HG02884 (cell line): ENCODE data around the gene IGFL3.
"Not testable (repeated sequence)": the region's sequence is repeated elsewhere in the genome, so short reads cannot be mapped to it uniquely, and the experiment has no call there.

Experiments used
- ATAC-seq: cut with Tn5 transposase; IDR thresholded peaks from one replicate; pipeline ENCODE4 v1.9.1; 2021; ENCODE audit warnings: mild to moderate bottlenecking, moderate library complexity; ENCODE audit not compliant: unreplicated experiment

Gene IGFL3

GRCh38 chr19:46126086-46126580, 1.6 kb upstream of the IGFL3 start:
- ATAC-seq: no peak

- ATAC-seq: no peak
Measured at GRCh38 chr19:46125447-46125846, 959 bp upstream of the IGFL3 start.

- ATAC-seq: no peak
Measured at GRCh38 chr19:46118136-46118535, 6.4 kb downstream of the IGFL3 start.

DNA sequence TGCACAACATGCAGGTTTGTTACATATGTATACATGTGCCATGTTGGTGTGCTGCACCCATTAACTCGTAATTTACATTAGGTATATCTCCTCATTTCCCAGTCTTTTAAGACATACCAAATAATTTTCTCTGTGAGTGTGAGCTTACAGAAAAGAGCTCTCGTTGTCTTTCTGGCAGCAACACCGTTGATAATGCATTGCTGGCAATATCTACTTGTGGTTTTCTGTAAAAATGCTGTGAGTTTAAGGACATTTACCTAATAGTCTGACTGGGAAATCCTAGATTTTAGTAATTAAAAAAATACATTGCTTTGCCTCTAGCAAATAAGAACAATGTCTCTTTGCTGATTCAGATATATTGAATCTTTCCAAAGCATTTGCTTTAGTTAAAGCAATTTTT, 8.4 kb downstream of the IGFL3 start:
- ATAC-seq: no peak

- no peak for ATAC-seq
Measured at GRCh38 chr19:46115396-46116106, 8.9 kb downstream of the IGFL3 start.

- no peak for ATAC-seq
Measured at GRCh38 chr19:46113726-46114125, 10.8 kb downstream of the IGFL3 start.

DNA sequence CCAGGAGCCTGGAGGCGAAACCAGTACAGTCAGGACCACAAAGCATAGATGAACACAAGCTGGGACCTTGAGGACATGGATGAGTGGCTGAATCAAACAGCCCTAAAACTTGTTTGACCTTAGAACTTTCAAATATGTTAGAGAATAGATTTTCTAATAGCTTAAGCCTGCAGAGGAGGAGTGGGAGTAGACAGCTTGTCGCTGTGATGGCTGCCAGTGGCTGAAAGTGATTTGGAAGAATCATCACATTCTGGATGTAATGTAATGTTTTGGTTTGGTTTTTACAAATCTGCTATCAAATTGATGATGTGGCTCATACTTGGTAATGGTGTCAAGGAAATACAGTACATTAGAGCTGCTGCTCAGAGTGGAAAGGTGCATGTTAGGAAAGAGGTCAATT, 12.0 kb downstream of the IGFL3 start:
- ATAC-seq: no peak

DNA sequence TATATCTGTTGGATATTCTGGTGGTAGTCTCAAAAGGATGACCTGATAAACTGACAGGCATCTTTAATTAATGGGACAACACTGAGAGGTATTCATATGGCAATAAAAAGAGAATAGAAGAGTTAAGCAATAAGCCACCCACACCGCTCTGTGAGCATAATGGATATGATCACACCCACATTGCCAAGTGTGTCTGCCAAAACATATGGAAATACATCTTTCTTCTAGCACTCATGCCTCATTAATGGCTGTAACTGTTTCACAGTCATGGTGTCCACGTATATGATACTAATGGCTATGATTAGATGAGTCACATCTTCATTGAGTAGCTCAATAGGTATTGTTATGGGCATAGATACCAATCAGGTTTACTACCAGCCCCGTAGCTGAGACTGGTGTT, 13.1 kb downstream of the IGFL3 start:
- ATAC-seq: no peak

- ATAC-seq: no peak
Measured at GRCh38 chr19:46109876-46110275, 14.6 kb downstream of the IGFL3 start.

DNA sequence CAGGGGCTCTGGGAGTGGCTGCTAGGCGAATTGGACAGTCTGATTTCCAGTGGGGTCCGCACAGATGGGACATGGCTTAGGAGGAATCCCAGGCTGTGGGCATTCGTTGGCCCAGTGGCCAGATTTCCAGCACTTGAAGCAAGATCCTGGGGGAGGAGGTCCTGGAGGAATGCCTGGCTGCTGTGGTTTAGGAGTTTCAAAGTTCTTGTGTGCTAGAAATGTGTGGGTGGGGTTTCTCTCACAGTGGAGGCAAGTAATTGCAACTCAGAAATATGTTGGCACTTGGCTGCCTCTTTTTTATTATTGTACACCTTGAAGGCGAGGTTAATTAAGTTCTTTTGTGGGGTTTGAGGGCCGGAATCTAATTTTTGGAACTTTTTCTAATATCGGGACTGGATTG, 17.1 kb downstream of the IGFL3 start:
- ATAC-seq: no peak

GRCh38 chr19:46102333-46102732, 22.2 kb downstream of the IGFL3 start:
- not testable (repeated sequence) for ATAC-seq

- no peak for ATAC-seq
Measured at GRCh38 chr19:46101293-46101692, 23.2 kb downstream of the IGFL3 start.

GRCh38 chr19:46100344-46100743, 24.1 kb downstream of the IGFL3 start:
- no peak for ATAC-seq

DNA sequence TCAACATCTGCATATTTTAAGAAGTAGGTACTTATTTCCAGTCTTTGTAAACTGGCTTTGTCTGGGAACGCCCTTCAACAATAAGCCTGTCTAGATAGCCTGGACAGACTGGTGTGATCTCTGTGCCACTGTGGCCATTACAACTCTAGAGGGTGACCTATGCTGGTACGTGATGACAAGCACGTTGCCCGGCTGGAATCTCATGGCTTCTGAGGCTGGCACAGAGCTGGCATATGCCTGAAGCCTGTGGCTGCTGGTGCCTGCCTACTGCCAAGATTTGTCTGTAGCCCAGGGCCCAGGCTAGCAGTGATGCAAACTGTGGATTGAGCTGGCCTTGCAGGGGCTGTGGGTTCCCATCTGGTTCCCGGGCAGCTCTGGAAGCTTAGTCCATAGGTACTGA, 34.0 kb downstream of the IGFL3 start:
- no peak for ATAC-seq

DNA sequence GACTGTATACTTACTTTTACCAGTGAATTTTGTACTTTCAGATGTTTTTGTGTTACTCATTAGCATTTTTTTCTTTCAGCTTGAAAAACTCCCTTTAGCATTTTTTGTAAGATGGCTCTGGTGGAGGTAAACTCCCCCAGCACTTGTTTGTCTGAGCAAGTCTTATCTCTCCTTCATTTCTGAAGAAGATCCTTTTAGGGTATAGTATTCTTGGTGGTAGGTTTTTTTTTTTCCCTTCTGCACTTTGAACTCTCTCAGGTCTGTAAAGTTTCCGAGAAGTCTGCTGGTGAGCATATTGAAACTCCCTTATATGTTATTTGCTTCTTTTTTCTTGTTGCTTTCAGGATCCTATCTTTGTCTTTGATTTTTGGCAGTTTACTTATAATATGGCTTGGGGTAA, 35.1 kb downstream of the IGFL3 start:
- ATAC-seq: no peak

DNA sequence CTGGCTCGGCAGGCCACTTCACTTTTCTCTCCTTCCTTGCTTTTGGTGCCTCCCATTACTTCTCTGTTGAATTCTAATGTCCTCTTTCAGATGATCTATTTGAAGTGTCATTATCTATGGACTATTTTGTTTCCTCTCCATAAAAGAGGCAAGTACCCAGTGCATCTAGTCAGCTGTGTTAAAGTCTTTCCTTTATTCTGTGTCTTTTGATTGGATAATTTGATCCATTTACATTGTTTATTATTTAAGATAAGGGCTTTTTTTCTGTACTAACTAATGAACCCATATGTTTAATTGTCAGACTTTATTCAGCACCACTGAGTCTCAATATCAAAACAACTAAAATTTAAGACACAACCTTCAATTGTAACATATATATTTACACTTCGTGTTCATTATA, 36.4 kb downstream of the IGFL3 start:
- ATAC-seq: no peak

DNA sequence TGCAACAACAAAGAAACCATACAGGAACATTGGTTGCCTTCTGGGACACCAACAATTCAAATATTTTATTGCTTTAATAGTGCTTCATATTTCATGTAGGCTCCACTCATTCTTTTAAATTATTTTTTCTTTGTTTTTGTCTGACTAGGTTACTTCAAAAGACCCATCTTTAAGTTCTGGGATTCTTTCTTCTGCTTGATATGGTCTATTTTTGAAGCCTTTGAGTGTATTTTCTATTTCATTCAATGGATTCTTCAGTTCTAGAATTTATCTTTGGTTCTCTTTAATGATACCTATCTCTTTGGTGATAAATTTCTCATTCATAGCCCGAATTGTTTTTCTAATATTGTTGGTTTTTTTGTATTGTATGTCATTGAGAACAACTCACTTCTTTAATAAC, 38.6 kb downstream of the IGFL3 start:
- no peak for ATAC-seq

DNA sequence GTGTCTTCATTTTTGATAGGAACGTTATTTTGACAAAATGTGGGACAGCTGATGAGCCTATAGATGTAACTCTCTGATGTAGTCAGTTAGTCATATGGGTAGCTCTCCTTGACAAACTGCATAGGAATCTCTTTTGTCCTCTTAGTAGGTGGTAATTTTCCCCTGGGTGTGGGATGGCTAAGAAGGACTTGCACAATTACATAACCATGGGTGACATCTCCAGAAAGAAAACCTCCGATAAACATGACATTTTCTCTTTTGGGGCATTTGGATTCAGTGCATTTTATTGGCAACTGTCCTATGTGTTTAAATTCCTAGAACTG, 41.8 kb downstream of the IGFL3 start:
- no peak for ATAC-seq

DNA sequence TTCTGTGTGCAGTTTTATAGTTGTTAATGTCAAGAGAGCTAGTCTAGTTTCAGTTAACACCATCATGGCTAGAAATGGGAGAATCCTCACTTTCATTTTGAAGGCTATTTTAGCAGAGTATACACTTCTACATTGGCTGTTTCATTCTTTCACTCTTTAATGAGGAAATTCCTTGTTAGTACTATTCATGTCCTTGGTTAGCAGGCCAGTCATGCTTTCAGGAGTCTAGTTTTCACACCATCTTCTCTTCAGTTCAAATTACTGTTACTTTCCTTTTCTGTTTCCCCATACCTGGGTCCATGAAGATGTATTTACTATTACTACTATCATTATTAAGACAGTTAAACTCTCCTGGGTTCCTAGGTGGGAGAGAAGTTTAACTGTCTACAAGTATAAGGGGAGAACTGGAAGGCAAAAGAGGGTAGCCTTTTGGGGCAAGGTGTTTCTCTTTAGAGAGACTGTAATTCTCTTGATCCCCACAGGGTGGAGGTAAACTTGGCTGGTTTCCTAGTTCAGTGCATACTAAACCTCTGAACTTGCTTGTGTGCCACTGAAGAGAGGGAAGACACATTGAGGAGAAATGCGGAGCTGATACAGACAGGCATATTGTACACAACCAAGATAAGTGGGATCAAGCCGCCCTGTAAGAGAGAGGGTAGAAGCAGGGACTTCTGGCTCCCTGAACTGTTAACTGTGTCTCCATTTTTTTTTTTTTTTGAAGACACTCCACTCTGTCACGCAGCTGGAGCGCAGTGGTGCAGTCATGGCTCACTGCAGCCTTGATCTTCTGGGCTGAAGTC, 42.4 kb downstream of the IGFL3 start:
- no peak for ATAC-seq

GRCh38 chr19:46080561-46080960, 43.9 kb downstream of the IGFL3 start:
- ATAC-seq: no peak

GRCh38 chr19:46079576-46079975, 44.9 kb downstream of the IGFL3 start:
- no peak for ATAC-seq

DNA sequence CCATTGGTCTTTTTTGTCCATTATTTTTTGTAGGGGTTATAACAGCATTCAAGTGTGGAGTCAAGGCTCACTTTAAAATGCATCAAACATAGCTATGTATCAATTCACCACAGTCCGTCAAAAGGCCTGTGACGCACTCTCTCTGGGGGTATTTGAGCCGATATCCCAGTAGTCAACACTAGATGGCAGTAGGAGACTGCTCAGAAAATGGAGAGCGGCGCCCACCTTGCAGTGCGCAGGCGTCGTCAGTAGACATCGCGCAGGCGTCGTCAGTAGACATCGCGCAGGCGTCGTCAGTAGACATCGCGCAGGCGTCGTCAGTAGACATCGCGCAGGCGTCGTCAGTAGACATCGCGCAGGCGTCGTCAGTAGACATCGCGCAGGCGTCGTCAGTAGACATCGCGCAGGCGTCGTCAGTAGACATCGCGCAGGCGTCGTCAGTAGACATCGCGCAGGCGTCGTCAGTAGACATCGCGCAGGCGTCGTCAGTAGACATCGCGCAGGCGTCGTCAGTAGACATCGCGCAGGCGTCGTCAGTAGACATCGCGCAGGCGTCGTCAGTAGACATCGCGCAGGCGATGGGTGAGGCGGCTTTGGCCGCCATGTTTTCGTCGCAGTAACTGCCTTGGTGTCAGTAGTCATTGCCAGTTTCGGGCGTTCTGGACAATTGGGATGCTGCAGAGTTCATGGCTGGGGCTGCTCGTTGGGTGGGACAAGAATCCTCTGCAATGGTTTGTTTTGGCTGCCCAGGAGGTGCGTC, 45.7 kb downstream of the IGFL3 start:
- not testable (repeated sequence) for ATAC-seq
